ENCODE data around the gene WNT2. TPM values are rescaled to one million over a fixed set of nuclear protein-coding genes. Genes with fewer than 3 reads are reported as not detected.

The WNT2 gene
- 56.1 and 140 TPM in 2 replicates for total RNA-seq

DNA sequence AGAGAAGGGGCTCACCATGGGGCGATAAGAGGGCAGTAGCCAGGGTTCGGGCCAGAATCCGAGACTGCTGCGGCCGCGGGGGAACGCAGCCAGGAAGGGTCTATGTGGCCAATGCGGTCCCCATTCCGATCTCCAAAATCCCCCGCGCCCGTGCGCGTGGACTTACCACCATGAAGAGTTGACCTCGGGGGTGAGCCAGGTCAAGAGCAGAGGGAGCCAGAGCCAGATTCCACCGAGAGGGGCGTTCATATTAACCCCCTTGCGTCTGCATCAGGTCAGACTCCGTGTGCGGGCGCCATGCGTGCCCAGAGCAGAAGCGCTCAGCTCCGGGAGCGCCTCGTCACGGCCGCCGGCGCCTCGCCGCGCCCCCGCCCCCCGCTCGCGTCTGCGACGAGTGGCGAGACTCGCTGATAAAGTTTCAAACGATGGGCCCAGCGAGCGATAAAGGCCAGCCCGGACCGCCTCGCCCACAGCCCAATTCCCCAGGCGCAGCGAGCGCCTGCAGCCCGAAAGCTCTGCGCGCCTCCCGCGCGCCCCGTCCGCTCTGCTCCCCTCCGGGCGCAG, at the start of gene WNT2:
WNT2 (minus strand) TSS at position 318 of the 564 bp plus-strand sequence; CDS start at position 249, 69 bp downstream.
- TF ChIP-seq, protein P1, sequence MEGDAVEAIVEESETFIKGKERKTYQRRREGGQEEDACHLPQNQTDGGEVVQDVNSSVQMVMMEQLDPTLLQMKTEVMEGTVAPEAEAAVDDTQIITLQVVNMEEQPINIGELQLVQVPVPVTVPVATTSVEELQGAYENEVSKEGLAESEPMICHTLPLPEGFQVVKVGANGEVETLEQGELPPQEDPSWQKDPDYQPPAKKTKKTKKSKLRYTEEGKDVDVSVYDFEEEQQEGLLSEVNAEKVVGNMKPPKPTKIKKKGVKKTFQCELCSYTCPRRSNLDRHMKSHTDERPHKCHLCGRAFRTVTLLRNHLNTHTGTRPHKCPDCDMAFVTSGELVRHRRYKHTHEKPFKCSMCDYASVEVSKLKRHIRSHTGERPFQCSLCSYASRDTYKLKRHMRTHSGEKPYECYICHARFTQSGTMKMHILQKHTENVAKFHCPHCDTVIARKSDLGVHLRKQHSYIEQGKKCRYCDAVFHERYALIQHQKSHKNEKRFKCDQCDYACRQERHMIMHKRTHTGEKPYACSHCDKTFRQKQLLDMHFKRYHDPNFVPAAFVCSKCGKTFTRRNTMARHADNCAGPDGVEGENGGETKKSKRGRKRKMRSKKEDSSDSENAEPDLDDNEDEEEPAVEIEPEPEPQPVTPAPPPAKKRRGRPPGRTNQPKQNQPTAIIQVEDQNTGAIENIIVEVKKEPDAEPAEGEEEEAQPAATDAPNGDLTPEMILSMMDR (IDR thresholded peaks at IDR 0.05; ENCODE audit: insufficient read depth, low read depth, low read length), result no peak
- H3K4me3 ChIP-seq (ENCODE audit: low read depth, low read length), result peak within 1 kb of the TSS; percentile 69
- DNase-seq (ENCODE audit: low read depth), result peak; percentile 43

DNA sequence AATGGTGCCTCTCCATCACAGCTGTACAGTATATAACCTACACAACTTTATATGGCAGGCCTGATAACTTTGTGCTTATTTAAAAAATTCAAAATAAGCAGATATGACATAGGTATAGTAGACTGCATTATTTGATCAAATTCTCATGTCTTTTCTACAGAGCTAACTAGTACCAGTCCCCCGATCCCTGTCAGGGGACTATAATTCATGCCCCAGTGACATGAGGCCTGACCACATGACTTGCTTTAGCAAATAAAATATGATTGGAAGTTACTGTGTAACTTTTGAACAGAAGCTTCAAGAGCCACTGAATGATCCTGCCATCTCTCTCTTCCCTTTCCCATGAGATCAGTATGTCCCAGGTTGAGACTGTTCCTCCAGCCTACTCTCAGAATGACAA, 49.2 kb upstream of the WNT2 start:
- TF ChIP-seq, protein P1 (IDR thresholded peaks at IDR 0.05; ENCODE audit: insufficient read depth, low read depth, low read length), result no peak
- H3K4me3 ChIP-seq (ENCODE audit: low read depth, low read length), result no peak overlapping the region
- DNase-seq (ENCODE audit: low read depth), result no peak

DNA sequence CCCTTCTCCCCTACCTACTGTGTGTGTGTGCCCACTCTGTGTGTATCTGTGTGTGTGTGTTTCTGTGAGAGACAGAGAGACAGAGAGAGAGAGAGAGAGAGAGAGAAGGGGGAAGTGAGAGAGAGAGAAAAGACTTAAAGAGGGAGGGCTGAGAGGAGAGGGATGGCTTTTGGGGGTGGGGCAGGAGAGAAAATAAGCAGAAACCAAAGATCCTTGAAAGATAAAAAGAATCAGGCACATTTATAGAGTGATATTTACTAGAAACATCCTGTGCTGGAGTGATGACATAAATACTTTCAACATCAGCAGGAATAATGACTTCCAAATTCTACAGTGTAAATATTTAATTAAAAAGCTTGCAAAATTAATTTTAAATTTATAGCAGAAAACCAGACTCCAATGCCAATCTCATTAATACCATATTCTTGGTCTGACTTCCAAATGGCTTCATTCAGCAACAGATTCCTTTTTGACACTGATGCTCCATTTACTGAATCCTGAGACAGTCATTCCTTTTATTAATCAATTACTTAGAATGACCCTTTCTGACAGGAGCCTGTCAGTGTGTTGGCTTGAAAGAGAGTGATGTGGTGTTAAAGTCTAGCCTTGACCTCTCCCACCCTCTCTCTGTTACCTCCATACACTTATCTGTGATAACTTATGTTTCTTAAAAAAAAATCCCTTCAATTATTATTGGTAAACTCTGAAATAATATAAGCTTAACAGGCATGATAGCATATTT, 41.7 kb upstream of the WNT2 start:
- DNase-seq (ENCODE audit: low read depth), result peak; percentile 35
- TF ChIP-seq, protein P1 (IDR thresholded peaks at IDR 0.05; ENCODE audit: insufficient read depth, low read depth, low read length), result no peak
- no peak overlapping the region for H3K4me3 ChIP-seq (ENCODE audit: low read depth, low read length)

GRCh38 chr7:117362294-117362888, 39.5 kb upstream of the WNT2 start:
- H3K4me3 ChIP-seq (ENCODE audit: low read depth, low read length), result no peak overlapping the region
- TF ChIP-seq, protein P1 (IDR thresholded peaks at IDR 0.05; ENCODE audit: insufficient read depth, low read depth, low read length), result no peak
- no peak for DNase-seq (ENCODE audit: low read depth)

DNA sequence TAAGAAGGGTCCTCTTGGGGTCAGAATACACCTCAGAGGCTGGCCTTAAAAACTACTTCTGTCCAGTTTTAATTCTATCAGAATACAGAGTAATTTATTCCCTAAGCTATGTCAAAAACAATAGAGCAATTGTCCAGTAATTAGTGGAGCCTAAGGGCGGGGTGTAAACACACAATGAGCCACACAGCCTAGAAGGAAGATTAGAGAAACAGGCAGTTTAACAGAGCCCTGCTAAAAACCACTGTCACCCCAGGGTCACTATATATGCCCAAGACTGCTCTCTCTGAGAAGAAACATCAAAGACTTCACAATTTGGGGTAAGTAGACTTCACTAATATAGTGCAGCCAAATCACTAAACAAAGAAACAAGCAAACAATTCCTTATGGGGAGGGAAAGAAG, 27.2 kb upstream of the WNT2 start:
- DNase-seq (ENCODE audit: low read depth), result no peak
- no peak overlapping the region for H3K4me3 ChIP-seq (ENCODE audit: low read depth, low read length)
- TF ChIP-seq, protein P1 (IDR thresholded peaks at IDR 0.05; ENCODE audit: insufficient read depth, low read depth, low read length), result no peak

- no peak overlapping the region for H3K4me3 ChIP-seq (ENCODE audit: low read depth, low read length)
- TF ChIP-seq, protein P1 (IDR thresholded peaks at IDR 0.05; ENCODE audit: insufficient read depth, low read depth, low read length), result no peak
- no peak for DNase-seq (ENCODE audit: low read depth)
Measured at GRCh38 chr7:117349570-117349969, 26.7 kb upstream of the WNT2 start.

Data from fibroblast of villous mesenchyme (primary cell).